ENCODE data around the gene LSG1. TPM values are rescaled to one million over a fixed set of nuclear protein-coding genes. Genes with fewer than 3 reads are reported as not detected.
"Not testable (repeated sequence)": the region's sequence is repeated elsewhere in the genome, so short reads cannot be mapped to it uniquely, and the experiment has no call there.

The LSG1 gene
- total RNA-seq, 1 experiment from 2014 or later: 63.1 TPM

DNA sequence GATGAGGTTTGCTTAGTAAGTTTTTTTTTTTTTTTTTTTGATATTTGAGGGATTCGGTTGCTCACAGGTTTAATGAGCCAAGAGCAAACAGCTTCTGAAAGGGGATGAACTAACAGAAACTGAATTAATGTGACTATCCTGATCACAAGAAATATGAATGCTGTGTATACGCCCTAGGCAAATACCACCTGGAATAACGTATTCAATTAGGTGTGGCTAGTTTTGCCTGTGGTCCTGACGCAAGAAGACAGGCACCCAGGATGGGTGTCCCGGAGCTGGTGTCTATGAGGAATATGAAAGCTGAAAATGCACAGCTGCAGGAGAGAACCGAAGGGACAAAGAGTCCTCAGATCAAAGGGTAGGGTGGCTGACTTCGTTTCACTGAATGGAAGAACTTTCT, 14.6 kb downstream of the LSG1 start:
- no peak for DNase-seq (ENCODE audit: low read depth)

GRCh38 chr3:194654443-194654842, 17.5 kb downstream of the LSG1 start:
- no peak for DNase-seq (ENCODE audit: low read depth)

GRCh38 chr3:194647747-194648146, 24.2 kb downstream of the LSG1 start:
- no peak for DNase-seq (ENCODE audit: low read depth)

GRCh38 chr3:194642769-194643168, 29.2 kb downstream of the LSG1 start:
- no peak for DNase-seq (ENCODE audit: low read depth)

DNA sequence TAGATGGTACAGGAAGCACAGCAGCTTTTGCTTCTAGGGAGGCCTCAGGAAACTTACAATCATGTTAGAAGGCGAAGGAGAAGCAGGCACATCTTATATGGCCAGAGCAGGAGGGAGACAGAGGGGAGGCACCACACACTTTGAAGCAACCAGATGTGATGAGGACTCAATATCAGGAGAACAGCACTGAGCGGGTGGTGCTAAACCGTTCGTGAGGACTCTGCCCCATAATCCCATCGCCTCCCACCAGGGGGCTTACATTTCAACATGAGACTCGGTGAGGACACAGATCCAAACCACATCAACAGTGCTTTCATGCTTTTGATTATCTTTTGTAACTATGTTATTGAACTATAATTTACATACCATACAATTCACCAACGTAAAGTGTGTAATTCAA, 31.2 kb downstream of the LSG1 start:
- DNase-seq (ENCODE audit: low read depth): peak; percentile 56

GRCh38 chr3:194638991-194639605, 32.9 kb downstream of the LSG1 start:
- DNase-seq (ENCODE audit: low read depth): no peak

DNA sequence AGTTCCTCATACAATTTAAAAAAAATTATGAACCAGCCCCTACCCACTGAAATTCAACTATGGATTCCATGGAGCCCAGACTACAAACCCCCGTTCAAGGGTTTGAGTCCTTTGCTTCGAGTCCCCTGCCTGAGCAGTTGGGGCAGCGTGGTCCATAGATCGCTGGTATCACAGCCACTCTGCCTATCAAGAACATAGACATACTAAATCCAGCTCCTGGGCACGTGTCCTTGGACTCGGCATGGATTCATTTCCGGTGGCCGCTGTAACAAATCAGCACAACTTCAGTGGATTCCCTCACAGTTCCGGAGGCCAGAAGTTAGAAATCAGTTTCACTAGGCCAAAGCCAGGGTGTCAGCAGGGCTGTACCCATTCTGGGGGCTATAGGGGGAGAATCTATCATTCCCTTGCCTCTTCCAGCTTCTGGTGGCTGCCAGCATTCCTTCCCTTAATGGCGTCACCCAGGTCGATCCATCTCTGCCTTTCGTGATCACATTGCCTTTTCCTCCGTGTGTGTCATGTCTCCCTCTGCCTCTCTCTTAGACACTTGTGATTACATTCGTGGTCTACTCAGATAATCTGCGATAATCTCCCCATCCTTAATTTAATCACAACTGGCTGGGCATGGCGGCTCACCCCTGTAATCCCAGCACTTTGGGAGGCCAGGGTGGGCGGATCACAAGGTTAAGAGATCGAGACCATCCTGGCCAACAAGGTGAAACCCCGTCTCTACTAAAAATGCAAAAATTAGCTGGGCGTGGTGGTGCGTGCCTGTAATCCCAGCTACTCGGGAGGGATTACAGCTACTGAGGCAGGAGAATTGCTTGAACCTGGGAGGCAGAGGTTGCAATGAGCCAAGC, 34.2 kb downstream of the LSG1 start:
- no peak for DNase-seq (ENCODE audit: low read depth)

DNA sequence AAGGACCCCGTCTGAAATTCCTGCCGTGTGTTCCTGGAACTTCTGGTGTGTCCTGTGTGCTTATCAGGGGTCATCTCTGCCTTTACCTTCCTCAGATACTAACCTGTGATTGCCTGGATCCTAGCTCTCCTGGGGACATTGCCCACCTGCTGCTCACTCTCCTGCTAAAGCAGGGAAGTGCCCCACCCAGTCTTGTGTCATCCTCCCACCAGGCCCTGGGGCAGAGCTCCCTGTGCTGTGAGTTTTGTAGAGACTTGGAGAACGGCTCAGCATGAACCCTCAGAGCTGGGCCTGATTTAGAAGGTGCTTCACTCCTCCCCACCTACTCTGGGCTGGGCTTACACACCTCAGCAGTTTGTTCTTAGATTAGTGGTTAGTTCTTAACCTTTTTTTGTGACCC, 34.9 kb downstream of the LSG1 start:
- DNase-seq (ENCODE audit: low read depth): no peak

GRCh38 chr3:194633349-194634004, 38.5 kb downstream of the LSG1 start, which contains the start of gene TMEM44:
TSS of gene TMEM44 (minus strand) at chr3:194633419. CDS start at chr3:194633215, 204 bp downstream.
- DNase-seq (ENCODE audit: low read depth): peak; percentile 93

GRCh38 chr3:194632809-194633348, 39.1 kb downstream of the LSG1 start:
- DNase-seq (ENCODE audit: low read depth): peak; percentile 65

GRCh38 chr3:194632226-194632808, 39.7 kb downstream of the LSG1 start:
- DNase-seq (ENCODE audit: low read depth): no peak

DNA sequence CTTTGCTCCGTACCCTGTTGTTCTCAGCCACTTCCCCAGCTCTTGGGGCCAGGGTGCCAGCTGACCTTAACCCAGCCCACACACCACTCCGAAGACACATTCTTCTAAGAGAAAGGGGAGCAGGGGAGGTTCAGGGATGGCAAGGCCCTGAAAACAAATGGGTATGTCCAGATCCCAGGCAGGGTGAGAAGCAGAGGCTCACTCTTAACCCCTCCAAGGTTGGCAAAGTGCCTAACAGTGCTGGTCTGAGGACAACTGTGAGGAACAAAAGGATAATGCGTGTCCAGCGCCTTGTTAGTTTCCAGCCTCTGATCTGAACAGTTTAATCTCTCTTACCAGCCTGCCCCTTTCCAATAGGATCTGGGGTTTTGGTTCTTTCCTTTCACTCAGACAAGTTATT, 40.3 kb downstream of the LSG1 start:
- DNase-seq (ENCODE audit: low read depth): peak; percentile 17

GRCh38 chr3:194630681-194631080, 41.3 kb downstream of the LSG1 start:
- DNase-seq (ENCODE audit: low read depth): not testable (repeated sequence)

DNA sequence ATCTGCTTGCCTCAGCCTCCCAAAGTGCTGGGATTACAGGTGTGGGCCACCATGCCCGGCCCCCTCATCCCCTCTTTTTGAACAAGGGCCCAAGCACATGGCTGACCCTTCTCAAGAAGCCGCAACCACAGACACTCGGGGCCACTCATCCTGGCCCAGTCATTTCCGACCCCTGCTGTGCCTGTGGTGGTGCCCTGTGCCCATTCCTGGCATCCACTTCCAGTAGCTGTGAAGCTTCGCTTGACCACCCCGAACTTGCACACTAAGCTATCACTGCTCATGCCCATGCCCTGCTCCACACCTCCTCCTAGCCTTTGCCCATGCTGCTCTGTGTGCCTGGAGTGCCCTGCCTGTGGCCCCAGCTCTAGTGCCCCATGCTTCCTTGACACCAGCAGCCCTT, 47.0 kb downstream of the LSG1 start:
- no peak for DNase-seq (ENCODE audit: low read depth)

DNA sequence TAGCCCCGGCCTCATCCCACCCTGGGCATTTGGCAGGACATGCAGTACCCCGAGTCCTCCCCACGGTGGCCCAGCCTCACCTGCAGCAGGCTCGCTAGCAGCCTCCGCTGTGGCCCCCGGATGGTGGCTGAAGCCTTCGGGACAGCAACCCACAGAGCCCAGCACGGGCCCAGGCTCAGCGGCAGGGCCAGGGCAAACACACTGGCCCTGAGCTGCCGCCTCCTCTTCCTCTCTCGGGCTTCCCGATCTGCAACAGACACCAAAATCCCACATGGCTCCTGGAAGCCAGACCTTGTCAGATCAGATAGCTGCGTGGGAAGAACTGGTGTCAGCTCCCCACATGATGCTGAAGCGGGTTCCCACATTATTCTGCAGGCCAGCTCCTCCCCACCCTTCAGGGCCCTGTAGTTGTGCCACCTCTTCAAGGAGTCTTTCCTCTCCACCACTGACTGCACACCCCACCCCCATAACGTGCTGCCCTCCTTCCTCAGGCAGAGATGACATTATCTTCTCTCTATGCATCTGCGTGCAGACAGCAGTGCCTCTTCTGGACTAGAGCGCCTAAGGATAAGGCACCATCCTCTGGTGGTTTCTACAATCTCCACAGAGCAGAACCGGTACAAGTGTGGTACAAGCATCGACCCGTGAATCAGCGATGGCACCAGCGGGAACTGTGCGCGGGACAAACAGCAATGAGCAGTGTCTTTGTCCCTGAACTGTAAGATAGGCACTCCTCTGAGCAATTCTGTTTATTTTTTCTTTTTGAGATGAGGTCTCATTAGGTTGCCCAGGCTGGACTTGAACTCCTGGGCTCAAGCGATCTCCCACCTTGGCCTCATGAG, 48.3 kb downstream of the LSG1 start:
- DNase-seq (ENCODE audit: low read depth): no peak

GRCh38 chr3:194622621-194623340, 49.2 kb downstream of the LSG1 start:
- no peak for DNase-seq (ENCODE audit: low read depth)

DNA sequence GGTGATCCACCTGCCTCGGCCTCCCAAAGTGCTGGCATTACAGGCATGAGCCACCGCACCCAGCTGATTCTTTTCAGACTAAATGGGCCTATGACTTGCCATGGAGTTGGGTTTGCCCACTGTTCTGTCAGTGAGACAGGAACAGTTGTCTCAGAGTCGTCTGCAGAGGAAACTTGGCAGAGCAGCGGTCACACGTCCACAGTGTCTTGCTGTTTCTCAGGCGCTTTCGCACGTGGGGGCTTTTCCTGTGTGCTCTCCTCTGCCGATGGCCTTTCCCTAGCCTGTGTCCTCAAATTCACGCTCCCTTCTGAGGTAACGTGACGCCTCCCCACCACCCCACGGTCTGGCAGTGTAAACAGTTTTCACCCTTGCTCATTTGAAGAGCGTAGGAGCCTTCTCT, 50.0 kb downstream of the LSG1 start:
- no peak for DNase-seq (ENCODE audit: low read depth)

DNA sequence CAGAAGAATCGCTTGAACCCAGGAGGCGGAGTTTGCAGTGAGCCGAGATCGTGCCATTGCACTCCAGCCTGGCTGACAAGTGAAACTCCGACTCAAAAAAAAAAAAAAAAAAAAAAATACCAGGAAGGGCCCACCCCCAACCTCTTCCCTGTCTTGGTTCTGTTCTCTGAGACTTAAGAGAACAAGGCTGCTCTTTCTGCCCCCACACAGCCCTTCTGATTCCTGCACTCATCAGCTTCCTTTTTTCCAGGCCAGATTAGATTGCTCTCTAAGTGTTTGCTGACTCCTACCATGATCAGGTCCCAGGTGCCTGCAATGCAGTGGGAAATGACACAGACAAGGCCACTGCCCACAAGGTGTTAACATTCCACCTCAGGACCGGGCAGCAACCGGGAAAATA, 51.8 kb downstream of the LSG1 start:
- DNase-seq (ENCODE audit: low read depth): no peak

DNA sequence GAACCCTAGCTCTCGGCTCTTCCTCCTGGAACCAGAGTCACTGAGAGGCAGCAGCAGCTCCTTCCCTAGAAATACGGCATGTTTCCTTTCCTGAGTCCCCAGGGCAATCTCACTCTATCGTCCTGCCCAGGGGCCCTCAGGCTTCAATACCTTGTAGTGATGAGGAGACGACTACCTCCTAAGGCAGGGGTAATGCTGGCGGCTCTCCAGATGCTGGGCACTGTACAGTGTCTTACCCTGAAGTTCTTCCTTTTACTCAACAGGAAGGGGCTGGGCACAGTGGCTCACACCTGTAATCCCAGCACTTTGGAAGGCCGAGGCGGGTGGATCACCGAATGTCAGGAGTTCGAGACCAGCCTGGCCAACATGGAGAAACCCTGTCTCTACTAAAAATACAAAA, 52.2 kb downstream of the LSG1 start:
- DNase-seq (ENCODE audit: low read depth): no peak

DNA sequence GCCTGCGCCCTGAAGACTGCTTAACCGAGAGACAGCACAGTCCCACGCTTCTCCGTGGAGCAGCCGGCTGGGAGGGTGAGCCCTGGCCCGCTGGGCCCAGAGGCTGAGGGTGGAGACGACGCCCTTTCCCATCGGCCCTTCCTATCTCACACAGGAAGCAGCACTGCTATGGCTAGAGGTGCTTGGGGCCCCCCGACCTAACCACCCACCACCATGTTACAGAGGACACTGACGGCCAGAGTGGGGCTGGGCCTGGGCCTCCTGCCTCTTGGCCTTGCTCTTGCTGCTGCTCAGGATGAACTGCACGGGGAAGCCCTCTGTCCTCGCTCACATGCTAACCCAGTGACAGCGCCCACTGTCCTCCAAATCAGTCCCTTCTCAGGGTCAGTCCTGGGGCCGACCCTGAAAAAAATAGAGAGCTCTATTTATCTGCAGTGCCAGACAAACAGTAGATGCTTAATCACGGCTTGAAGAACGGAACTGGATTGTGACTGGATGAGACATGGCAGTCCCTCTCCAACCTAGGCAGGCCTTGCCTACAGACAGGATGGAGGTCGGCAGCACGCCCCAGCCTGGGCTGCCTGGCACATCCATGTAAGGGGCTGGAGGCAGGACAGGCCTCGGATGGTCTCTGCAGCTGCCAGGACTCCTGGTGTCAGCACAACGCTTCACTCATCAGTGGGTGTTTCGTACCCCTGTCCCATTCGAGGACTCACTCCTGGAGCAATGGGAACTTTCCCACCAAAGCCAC, 53.0 kb downstream of the LSG1 start:
- no peak for DNase-seq (ENCODE audit: low read depth)

Data from RPMI7951 (cell line).